GM12872 (cell line): ENCODE data around the gene KREMEN1.

Experiments used
- CTCF ChIP-seq: IDR thresholded peaks from 3 replicates; pipeline ENCODE4 v1.5.1; 2011; ENCODE audit warnings: low read depth, mild to moderate bottlenecking, low read length, moderate library complexity; ENCODE audit not compliant: insufficient read depth

Gene KREMEN1

GRCh38 chr22:29098296-29098695 lies 25.5 kb downstream of the KREMEN1 start:
- TF ChIP-seq CTCF: no peak

- no peak for TF ChIP-seq CTCF
Measured at GRCh38 chr22:29102300-29102699, 29.5 kb downstream of the KREMEN1 start.

- no peak for TF ChIP-seq CTCF
Measured at GRCh38 chr22:29103121-29103520, 30.3 kb downstream of the KREMEN1 start.

GRCh38 chr22:29105468-29105867 lies 32.6 kb downstream of the KREMEN1 start:
- no peak for TF ChIP-seq CTCF

- no peak for TF ChIP-seq CTCF
Measured at GRCh38 chr22:29106839-29107238, 34.0 kb downstream of the KREMEN1 start.

GRCh38 chr22:29108137-29108536 lies 35.3 kb downstream of the KREMEN1 start:
- no peak for TF ChIP-seq CTCF

- TF ChIP-seq CTCF: no peak
Measured at GRCh38 chr22:29109822-29110221, 37.0 kb downstream of the KREMEN1 start.

GRCh38 chr22:29110946-29111345 lies 38.1 kb downstream of the KREMEN1 start:
- TF ChIP-seq CTCF: no peak
